ENCODE measurements around the gene KLHL13.
"Not testable (repeated sequence)": the region's sequence is repeated elsewhere in the genome, so short reads cannot be mapped to it uniquely, and the experiment has no call there.

Gene KLHL13

DNA sequence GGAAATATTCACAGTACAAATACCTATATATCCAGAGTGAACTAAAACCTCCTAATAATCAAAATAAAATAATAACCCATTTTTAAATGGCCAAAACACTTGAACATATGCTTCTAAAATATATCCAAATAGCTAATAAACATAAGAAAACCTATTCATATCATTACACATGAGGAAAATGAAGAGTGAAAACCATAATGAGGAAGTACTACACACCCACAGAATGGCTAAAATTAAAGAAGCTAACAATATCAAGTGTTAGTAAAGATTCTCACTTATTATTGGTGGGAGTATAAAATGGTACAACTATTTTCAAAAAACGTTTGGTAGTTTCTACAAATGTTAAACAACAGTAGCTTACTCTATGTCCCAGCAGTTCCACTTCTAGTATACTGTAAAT lies 92.1 kb downstream of the KLHL13 start:
- no peak for DNase-seq (ENCODE audit: extremely low read depth, low read depth)
- no peak overlapping the region for H3K4me3 ChIP-seq (replicated peaks; ENCODE audit: low read depth, low read length)

DNA sequence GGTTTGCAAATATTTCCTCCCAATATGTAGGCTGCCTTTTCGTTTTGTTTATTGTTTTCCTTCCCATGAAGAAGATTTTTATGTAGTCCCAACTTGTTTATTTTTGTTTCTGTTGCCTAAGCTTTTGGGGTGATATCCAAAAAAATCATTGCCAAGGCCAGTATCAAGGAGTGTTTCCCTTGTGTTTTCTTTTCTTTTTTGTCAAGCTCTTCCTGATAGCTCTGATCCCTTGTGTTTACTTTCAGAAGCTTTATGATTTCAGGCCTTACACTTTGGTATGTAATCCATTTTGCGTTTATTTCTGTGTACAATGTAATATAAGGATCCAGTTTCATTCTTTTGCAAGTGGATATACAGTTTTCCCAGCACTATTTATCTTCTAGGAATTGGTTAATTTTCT lies 93.9 kb downstream of the KLHL13 start:
- TF ChIP-seq, protein P1, sequence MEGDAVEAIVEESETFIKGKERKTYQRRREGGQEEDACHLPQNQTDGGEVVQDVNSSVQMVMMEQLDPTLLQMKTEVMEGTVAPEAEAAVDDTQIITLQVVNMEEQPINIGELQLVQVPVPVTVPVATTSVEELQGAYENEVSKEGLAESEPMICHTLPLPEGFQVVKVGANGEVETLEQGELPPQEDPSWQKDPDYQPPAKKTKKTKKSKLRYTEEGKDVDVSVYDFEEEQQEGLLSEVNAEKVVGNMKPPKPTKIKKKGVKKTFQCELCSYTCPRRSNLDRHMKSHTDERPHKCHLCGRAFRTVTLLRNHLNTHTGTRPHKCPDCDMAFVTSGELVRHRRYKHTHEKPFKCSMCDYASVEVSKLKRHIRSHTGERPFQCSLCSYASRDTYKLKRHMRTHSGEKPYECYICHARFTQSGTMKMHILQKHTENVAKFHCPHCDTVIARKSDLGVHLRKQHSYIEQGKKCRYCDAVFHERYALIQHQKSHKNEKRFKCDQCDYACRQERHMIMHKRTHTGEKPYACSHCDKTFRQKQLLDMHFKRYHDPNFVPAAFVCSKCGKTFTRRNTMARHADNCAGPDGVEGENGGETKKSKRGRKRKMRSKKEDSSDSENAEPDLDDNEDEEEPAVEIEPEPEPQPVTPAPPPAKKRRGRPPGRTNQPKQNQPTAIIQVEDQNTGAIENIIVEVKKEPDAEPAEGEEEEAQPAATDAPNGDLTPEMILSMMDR (IDR thresholded peaks at IDR 0.05; ENCODE audit: low read depth, low read length, missing control alignments) = no peak
- no peak for DNase-seq (ENCODE audit: extremely low read depth, low read depth)
- no peak overlapping the region for H3K4me3 ChIP-seq (replicated peaks; ENCODE audit: low read depth, low read length)

More for the DNA sequence above, 92.1 kb downstream of the KLHL13 start:
- TF ChIP-seq, protein P1 (IDR thresholded peaks at IDR 0.05; ENCODE audit: low read depth, low read length, missing control alignments) = no peak

DNA sequence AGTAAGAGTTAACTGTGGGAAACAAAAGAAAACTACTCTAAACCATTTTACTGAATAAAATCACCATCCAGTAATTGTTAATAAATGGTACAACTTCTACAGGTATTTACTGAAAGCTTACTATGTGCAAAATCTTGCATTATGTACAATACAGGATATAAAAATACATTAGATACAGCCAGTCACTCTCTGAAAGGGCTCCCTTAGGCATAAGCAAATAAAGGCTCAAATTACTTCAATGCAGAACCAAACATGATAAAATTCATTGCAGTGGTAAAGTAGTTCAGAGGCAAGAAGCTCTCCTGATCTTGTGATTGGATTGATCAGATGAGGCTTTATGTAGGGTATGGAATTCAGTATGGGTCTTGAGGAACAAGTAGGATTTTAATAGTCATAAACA lies 100.2 kb downstream of the KLHL13 start:
- no peak for DNase-seq (ENCODE audit: extremely low read depth, low read depth)
- H3K4me3 ChIP-seq (replicated peaks; ENCODE audit: low read depth, low read length) = no peak overlapping the region
- TF ChIP-seq, protein P1 (IDR thresholded peaks at IDR 0.05; ENCODE audit: low read depth, low read length, missing control alignments) = no peak

DNA sequence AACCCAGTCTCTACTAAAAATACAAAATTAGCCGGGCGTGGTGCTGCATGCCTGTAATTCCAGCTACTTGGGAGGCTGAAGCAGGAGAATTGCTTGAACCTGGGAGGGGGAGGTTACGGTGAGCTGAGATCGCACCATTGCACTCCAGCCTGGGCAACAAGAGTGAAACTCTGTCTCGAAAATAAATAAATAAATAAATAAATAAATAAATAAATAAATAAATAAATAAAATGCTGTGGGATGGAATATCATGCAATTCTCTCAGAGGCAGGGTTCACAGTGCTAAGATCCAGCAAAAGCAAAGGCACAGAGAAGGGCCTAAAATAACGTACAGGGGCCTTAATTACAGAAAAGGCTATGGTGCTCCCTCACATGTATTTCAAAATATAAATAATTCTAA lies 114.2 kb downstream of the KLHL13 start:
- DNase-seq (ENCODE audit: extremely low read depth, low read depth) = not testable (repeated sequence)

DNA sequence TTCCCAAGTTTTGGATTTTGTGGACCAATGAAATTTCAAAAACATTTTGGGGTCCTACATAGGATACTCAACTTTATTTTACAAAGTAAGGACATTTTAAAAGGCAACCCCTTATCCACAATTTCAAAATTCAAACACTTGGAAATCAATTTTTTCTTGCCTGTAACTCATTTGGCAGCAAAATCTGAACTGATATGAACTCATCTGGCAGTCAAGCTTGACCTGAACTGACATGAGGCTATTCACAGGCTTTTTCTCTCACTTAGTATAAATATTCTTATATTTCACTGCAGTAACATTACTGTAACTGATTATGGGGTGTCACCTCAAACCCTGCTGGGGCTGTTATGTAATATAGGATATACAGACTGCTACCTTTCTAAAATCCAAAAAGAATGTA lies 116.1 kb downstream of the KLHL13 start:
- no peak overlapping the region for H3K4me3 ChIP-seq (replicated peaks; ENCODE audit: low read depth, low read length)
- DNase-seq (ENCODE audit: extremely low read depth, low read depth) = no peak
- TF ChIP-seq, protein P1 (IDR thresholded peaks at IDR 0.05; ENCODE audit: low read depth, low read length, missing control alignments) = no peak

More for the DNA sequence above, 114.2 kb downstream of the KLHL13 start:
- H3K4me3 ChIP-seq (replicated peaks; ENCODE audit: low read depth, low read length) = not testable (repeated sequence)

DNA sequence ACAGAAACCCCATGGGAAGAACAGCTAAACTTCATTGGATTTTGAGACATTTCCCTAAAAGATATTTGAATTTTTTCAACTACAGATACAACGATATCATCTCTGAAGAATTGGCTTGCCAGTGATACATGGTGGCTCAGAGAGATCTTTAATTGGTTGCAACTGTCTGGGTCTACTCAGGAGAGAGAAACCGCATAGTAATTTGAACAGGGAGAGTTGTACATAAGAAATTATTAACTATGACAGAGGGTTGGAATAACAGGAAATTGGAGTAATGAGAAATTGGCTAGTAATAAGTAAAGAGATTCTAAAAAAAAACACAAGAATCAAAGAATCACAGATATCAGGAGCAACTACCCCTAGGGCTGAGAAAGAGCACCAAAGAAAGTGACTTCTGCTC lies 118.4 kb downstream of the KLHL13 start:
- TF ChIP-seq, protein P1 (IDR thresholded peaks at IDR 0.05; ENCODE audit: low read depth, low read length, missing control alignments) = no peak
- H3K4me3 ChIP-seq (replicated peaks; ENCODE audit: low read depth, low read length) = no peak overlapping the region
- DNase-seq (ENCODE audit: extremely low read depth, low read depth) = no peak

DNA sequence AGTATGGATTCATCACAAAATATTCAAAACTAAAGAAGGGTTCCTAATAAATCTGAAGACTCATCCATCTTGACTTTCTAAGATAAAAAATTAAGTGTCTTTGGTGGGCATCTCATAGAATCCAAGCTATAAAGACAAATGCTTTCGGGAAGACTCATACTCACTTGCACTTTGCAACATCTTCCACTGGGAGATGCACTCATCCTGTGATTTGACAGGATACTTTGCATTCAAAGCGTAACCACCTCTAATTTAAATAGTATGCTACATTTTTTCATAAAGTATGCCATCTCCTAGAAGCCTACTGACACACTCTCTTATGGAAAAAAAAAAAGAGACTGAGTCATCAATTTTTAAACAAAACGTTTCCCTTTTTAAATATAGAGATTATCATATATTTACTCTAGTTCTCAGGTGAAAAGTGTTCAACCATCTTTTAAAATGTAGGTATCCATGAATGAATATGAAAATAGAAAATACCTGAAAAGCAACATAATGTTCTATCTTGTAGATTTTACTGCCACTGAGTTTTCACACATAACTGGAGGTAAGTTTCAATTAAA lies 119.6 kb downstream of the KLHL13 start:
- TF ChIP-seq, protein P1 (IDR thresholded peaks at IDR 0.05; ENCODE audit: low read depth, low read length, missing control alignments) = peak; percentile 18
- no peak for DNase-seq (ENCODE audit: extremely low read depth, low read depth)

More for the DNA sequence above, 119.6 kb downstream of the KLHL13 start:
- no peak overlapping the region for H3K4me3 ChIP-seq (replicated peaks; ENCODE audit: low read depth, low read length)
